Superior temporal gyrus (tissue), 1 donor: Measurements from ENCODE around the gene LIN28B.

Source experiments
- DNase-seq: peaks from one replicate; pipeline ENCODE4 v3.0.0-alpha.2; 2016; ENCODE audit errors: extremely low spot score

Gene LIN28B

DNA sequence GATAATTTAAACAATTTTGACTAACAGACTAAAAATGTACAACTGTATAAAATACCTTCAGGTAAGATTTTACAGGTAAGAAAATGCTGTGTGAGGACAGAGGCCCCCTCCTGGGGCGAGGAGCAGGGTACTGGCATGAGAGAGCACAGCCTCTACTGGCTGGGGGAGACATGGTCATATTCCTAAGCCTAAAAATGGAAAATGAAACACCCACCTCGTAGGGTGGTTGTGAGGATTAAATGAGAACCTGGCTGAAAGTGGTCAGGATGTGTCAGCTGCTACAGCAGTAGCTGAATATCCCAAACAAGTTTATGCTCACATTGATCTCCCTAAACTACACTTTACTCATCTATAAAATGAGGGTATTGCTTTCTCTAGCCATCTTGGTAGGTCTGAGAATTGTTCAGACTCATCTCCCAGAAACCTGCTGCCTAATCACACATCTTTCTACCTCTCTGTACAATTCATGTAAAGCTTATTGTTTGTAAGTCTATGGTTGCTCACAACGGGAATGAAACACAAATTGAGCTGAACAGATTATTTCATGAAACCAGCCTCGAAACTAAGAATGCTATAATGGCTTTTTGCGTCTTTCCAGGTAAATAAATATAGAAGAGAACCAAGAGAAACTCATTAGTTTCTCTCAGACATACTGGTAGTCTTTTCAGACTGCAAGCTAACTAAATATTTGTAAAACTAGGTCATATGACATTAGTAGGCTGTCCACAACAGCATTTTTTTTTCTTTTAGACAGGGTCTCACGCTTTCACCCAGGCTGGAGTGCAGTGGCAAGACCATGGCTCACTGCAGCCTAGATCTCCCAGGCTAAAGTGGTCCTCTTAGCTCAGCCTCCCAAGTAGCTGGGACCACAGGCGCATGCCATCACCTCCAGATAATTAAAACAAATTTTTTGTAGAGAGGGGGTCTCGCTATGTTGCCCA lies 153.3 kb downstream of the LIN28B start:
- no peak for DNase-seq

DNA sequence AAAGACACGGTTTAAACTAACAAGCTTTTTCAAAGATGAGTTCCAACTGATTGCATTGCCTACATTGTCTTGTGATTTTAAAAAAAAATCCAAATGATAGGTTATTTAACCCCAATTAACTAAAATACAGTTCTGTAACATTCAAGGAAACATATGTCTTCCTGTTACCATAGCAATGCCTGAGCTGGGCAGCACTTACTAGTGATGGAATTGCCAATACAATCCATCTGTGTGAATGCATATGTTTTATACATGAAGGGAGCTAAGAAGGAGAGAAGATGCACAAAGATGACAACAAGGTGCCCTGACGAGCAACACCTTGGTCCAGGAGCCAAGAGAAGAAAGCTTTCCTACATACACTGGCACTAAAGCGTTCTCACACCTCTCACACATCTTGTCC lies 154.2 kb downstream of the LIN28B start:
- no peak for DNase-seq

DNA sequence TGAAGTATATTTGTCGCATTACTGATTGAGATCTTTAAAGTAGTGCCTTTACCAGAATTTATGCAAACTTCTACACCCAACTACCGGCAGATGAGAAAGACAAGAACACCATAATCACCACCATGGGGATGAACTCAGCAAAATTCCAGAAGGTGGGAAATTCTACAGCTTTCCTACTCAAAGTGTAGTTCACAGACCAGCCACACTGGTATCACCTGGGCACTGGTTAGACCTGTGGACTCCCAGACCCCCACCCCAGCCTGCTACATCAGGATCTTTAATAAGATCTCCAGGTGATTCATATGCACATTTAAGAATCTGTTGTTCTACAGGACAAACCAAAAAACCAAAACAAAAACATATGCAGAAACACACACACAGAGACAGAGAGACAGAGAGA lies 155.0 kb downstream of the LIN28B start:
- no peak for DNase-seq

DNA sequence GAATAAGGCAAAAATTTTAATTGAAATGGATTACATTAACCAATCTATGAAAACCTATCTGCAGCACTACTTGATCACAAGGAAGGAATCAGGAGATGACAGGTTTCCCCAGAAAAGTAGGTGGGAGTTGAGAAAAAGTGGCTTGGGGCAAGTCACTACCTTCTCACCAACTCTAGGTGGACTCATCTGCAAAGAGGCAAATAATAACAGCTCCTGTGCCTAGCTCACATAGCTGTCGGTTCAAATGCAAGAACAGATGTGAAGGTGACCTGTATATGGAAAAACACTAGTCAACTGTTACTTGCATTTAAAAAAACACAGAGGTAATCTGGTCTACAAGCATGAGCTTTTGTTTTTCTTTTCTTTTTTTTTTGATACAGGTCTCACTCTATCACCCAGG lies 155.7 kb downstream of the LIN28B start:
- DNase-seq: no peak

DNA sequence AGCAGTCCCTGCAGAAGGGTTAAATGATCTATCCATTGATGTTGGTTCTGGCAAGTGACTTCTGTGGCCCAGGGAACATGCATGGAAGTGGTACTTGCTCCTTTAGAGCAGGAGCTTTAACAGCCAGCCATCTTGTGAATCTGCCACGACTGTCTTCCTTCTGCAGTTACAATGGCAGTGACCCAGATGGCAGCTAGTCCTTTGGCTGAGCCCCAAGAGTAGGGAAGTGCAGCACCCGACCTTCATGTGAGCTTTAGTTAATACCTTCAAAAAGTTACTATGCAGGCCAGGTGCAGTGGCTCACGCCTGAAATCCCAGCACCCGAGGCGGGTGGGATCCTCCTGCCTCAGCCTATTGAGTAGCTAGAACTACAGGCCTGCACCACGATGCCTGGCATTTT lies 156.5 kb downstream of the LIN28B start:
- DNase-seq: no peak

- no peak for DNase-seq
Measured at GRCh38 chr6:105116150-105116549, 159.2 kb downstream of the LIN28B start.

GRCh38 chr6:105120570-105120969 lies 163.7 kb downstream of the LIN28B start:
- no peak for DNase-seq

GRCh38 chr6:105121981-105122380 lies 165.1 kb downstream of the LIN28B start:
- no peak for DNase-seq

DNA sequence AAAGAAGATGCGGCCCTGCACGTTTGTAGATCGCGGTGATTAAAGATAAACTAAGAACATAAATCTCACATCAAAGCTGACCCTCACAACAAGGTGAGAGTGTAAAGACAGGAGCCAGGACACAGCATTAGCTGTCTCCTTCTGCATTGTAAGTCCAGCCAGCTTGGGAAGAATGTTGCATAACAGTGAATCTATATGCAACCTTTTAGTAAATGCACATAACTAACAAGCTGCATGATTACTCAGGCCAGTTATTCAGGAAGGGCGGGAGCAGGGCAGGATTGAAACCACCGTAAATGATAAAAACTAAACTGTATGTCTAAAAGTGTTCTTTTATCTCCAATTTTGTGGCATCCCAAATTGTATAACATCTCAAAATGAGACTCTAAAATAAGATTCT lies 165.8 kb downstream of the LIN28B start:
- no peak for DNase-seq
